ENCODE results near the gene HOMER3.

HOMER3 gene

DNA sequence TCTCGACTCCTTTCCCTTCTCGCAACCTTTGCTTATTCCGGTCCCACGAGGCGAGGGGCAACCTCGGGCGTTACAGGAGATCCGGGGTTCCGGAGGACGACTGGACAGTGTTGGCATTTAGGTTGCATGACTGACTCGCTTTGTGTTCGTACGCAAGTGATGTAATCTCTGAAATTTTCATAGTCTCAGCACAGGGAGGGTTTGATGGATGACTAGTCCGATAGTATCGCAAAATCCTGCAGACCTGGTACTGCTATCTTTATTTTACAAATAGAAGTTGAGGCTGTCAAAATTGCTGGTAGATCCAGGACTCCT lies 21.2 kb downstream of the HOMER3 start:
- TF ChIP-seq, protein P1, sequence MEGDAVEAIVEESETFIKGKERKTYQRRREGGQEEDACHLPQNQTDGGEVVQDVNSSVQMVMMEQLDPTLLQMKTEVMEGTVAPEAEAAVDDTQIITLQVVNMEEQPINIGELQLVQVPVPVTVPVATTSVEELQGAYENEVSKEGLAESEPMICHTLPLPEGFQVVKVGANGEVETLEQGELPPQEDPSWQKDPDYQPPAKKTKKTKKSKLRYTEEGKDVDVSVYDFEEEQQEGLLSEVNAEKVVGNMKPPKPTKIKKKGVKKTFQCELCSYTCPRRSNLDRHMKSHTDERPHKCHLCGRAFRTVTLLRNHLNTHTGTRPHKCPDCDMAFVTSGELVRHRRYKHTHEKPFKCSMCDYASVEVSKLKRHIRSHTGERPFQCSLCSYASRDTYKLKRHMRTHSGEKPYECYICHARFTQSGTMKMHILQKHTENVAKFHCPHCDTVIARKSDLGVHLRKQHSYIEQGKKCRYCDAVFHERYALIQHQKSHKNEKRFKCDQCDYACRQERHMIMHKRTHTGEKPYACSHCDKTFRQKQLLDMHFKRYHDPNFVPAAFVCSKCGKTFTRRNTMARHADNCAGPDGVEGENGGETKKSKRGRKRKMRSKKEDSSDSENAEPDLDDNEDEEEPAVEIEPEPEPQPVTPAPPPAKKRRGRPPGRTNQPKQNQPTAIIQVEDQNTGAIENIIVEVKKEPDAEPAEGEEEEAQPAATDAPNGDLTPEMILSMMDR (IDR thresholded peaks at IDR 0.05) = no peak

DNA sequence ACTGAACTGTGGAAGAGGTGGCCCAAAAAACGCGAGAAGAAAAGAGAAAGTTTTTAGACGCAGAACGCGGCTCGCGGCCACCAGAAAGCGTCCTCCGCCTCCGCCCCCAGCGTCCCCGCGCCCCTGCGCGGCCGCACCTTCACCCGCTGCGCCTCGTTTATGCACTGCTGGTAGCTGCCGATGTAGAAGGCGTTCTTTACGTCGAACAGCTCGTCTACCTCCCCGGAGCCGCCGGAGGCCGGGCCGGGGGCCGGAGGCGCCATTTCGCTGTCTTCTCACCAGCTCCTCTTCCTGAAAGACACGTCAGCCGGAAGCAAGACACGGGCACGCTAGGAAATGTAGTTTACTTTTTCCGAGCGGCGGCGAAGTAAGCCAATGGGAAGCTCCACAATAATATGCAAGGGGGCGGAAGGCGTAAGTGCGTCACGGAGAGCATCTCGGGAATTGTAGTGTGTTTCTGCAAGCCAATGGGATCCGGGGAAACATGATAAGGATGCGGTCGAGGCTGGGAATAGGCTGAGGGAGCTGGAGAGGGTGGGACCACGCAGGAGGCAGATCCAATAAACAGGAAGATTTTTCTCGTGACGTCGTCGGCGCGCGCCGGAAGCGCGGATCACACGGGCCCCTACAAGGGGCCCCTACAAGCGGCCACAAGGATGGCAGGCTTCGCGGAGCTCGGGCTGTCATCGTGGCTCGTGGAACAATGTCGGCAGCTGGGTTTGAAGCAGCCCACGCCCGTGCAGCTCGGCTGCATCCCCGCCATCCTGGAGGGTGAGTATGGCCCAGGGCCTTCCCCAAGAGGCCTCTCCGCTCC lies 21.7 kb downstream of the HOMER3 start, which contains the start of the genes COPE and DDX49:
Gene COPE, minus strand, starts transcription at position 302 of the 814 bp plus-strand sequence. Its CDS starts 39 bp downstream, at position 263.
Gene DDX49, plus strand, starts transcription at position 630 of the 814 bp plus-strand sequence. Its CDS starts 27 bp downstream, at position 657.
- TF ChIP-seq, protein P1 (IDR thresholded peaks at IDR 0.05) = no peak

DNA sequence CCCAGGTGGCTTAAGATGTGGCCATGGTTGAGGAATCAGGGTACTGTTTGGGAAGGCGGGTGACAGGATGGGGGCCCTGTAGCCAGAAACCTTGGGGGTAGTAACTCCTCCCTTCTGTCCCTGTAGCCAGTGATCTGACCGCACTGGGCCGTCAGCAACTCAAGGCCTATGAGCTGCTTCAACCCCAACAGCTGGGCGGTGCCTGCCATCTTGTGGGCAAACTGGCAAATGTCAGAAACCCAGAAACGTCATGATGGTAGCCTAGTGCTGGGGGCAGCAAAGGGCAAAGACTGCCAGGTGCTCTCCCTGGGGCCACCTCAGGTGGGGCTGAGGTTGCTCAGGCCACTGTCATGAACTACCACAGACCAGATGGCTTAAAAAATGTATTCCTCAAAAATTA lies 25.4 kb downstream of the HOMER3 start:
- TF ChIP-seq, protein P1 (IDR thresholded peaks at IDR 0.05) = peak; percentile 22; the same call in 1 of the 2 replicates

DNA sequence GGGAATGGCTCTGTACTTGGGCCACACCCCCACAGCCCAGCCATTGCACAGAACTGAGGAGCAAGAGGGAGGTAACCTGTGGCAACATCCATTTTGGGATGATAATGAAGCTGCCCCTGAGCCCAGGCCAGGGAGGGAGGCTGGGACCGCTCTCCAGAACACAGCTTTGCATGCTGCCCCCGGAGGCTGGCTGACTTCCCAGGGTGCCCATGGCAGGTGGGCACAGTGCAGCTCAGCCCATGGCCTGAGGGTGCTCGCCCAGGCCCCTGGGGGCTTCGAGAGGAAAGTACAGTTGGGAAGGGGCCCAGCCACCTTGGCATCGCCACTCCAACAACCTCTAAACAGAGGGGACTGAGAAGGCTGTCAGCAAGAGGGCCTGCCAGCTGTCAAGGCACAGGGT lies 27.6 kb downstream of the HOMER3 start:
- TF ChIP-seq, protein P1 (IDR thresholded peaks at IDR 0.05) = no peak

DNA sequence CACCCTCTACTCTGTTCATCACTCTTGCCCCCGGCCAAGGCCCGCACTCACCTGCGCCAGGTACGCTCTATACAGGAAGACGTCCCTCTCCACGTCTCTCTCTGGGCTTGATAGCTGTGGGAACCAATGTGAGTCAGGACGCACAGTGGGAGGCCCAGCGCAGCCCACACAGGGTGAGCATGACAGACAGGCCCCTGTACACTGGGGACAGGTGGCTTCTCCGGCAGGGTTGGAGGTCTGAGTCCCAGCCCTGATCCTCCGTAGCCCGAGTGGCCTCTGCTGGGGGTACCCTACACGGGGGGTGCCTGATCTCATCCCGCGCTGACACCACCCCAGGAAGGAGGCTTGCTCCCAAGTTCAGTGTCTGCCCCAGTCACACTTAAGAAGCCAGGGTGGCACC lies 28.1 kb downstream of the HOMER3 start:
- TF ChIP-seq, protein P1 (IDR thresholded peaks at IDR 0.05) = no peak

DNA sequence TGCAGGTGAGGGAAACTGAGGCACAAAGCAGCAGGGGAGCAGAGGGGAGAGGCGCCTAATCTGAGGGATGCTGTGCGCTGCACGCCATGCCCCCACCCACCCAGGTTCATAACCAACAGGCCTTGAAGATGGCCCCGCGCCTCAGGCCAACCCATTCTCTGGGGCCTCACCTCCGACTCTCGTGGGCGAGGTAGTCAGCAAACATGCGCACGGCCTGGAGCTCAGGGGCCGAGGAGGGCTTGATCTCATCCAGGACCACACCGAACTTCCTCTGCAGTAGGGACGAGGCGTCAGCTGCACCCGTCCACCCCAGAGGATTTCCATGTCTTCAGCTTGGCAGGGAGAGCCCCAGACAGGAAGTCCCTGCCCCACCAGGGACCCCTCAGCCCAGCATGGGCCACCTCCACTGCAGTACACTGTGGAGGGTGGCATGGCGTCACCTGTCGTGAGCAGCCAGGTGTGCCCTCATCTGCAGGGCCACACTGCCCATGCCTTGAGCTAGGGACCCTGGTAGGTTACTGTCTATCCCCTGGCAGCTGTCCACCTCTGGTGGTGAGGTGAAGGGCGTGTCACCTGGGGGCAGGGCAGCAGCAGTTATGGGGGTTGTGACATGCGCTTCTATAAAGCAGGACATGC lies 30.1 kb downstream of the HOMER3 start:
- TF ChIP-seq, protein P1 (IDR thresholded peaks at IDR 0.05) = no peak

DNA sequence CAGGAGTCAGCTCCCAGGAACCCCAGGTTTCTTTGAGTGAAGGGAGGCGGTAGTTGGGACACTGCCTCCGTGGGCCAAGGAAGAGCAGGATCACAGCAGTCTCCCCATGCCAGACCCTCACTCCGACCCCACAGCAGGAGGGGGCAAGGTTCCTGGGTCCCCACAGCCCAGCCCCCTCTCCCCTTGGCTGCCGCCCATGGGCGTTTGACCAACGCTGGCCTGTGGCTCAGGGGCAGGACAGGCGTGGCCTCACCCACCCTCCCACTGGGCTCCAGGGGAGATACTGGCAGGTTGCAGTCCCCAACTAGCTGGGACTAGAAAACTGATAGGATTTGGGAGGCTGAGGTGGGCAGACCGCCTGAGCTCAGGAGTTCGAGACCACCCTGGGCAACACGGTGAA lies 31.0 kb downstream of the HOMER3 start:
- TF ChIP-seq, protein P1 (IDR thresholded peaks at IDR 0.05) = no peak

Data from LNCAP (cell line).